ENCODE data around the gene CCDC63.

Gene CCDC63

DNA sequence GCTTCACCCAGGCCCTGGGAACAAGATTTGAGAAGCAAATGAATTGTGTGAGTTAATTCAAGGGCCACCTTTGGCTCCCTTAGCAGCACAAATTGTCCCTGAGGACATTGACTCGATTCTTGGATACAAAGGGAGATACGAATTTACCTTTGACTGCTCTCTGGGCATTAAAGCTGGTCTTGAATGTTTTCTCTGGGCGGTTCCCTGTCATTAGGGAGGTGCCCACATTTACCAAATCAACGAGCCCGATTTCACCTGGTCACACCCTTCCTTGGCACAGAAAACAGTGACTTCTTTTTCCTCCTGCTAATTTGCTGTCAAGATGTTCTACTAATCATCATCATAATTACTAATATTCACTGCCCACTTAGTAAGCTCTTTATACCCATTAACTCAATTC lies 27.1 kb upstream of the CCDC63 start:
- DNase-seq (ENCODE audit: low read depth), result no peak
- H3K4me3 ChIP-seq (ENCODE audit: control insufficient read depth, low read depth, low read length), result no peak overlapping the region
- TF ChIP-seq CTCF (conservative IDR thresholded peaks at IDR 0.05; ENCODE audit: control insufficient read depth, insufficient read depth, low read depth, low read length), result no peak

DNA sequence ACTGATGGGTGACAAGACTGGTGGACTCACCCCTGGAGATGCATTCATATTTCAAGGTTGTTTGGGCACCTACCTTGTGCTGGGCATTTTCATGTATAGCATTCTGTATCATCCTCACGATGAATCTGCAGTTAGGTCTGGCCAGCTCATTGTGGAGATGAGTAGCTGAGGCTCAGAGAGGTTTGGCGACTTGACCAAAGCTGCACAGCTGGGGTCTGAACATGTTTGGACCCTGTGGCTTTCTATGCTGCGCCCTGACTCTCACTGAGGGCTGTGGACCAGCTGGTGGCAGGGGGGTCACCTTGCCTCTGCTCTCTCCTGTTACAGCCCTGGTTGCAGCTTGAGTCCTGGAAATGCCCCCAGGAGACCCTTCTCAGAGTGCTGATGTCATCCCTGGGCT lies 24.9 kb upstream of the CCDC63 start:
- DNase-seq (ENCODE audit: low read depth), result no peak
- TF ChIP-seq CTCF (conservative IDR thresholded peaks at IDR 0.05; ENCODE audit: control insufficient read depth, insufficient read depth, low read depth, low read length), result no peak
- no peak overlapping the region for H3K4me3 ChIP-seq (ENCODE audit: control insufficient read depth, low read depth, low read length)

- no peak overlapping the region for H3K4me3 ChIP-seq (ENCODE audit: control insufficient read depth, low read depth, low read length)
- no peak for DNase-seq (ENCODE audit: low read depth)
- no peak for TF ChIP-seq CTCF (conservative IDR thresholded peaks at IDR 0.05; ENCODE audit: control insufficient read depth, insufficient read depth, low read depth, low read length)
Observed at GRCh38 chr12:110822821-110823415, 23.9 kb upstream of the CCDC63 start.

DNA sequence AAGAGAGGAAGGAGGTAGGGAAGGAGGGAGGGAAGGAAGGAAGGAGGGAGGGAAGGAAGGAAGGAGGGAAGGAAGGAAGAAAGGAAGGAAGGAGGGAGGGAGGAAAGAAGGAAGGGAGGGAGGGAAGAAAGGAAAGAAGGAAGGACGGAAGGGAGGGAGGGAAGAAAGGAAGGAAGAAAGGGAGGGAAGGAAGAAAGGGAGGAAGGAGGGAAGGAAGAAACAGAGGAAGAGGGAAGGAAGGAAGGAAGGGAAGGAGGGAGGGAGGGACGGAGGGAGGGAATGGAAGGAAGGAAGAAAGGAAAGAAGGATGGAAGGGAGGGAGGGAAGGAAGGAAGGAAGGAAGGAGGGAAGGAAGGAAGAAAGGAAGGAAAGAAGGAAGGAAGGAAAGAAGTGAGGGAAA lies 22.4 kb upstream of the CCDC63 start:
- no peak overlapping the region for H3K4me3 ChIP-seq (ENCODE audit: control insufficient read depth, low read depth, low read length)
- TF ChIP-seq CTCF (conservative IDR thresholded peaks at IDR 0.05; ENCODE audit: control insufficient read depth, insufficient read depth, low read depth, low read length), result no peak

DNA sequence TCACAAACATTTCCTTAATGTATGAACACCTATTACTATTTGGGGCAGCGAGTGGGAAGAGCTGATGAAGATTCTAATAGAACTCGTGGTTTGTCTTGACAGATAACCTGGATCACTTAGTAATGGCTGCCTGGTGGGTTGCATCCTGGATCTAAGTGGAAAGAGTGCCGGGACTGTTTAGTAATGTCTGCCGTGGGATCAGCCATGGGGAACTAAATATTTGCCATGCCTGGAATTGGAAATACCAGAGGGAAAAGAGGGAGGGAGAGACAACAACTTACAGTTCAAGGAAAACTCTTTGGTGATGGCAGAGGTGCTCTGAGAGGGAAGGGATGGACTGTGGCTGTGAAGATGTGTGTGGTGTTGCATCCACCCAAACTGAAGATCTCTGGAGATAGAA lies 21.3 kb upstream of the CCDC63 start:
- no peak for TF ChIP-seq CTCF (conservative IDR thresholded peaks at IDR 0.05; ENCODE audit: control insufficient read depth, insufficient read depth, low read depth, low read length)
- no peak for DNase-seq (ENCODE audit: low read depth)
- no peak overlapping the region for H3K4me3 ChIP-seq (ENCODE audit: control insufficient read depth, low read depth, low read length)

More for the DNA sequence above, 22.4 kb upstream of the CCDC63 start:
- no peak for DNase-seq (ENCODE audit: low read depth)

GRCh38 chr12:110826592-110827200 lies 20.1 kb upstream of the CCDC63 start:
- peak overlapping the region; percentile 24 for H3K4me3 ChIP-seq (ENCODE audit: control insufficient read depth, low read depth, low read length)
- peak; percentile 85 for DNase-seq (ENCODE audit: low read depth)
- peak; percentile 87 for TF ChIP-seq CTCF (conservative IDR thresholded peaks at IDR 0.05; ENCODE audit: control insufficient read depth, insufficient read depth, low read depth, low read length)

All from fibroblast of mammary gland (primary cell).